Measurements from ENCODE around the gene OR7G2.

DNA sequence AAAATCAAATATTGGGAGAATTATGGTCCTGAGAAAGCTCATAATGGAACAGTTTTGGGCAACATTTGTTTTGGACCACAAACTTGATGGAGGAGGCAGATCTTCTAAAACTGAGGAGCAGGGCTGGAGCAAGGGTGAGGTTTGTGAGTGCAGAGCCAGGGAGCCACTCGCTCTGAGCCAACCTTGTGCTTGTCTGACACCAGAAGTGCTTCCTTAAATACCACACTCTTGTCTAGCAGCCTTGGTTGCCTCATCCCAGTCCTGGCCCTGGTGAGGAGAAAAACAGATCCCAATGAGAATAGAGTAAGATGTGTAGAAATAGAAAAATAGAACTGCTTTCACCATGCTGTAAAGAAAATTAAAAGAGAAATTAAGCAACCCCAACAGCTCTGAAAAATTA is 39.6 kb upstream of the OR7G2 start:
- TF ChIP-seq CTBP1 (IDR thresholded peaks at IDR 0.05; ENCODE audit: borderline replicate concordance) (no peak), HDGF (IDR thresholded peaks at IDR 0.05; ENCODE audit: borderline replicate concordance) (no peak), FOXM1 (IDR thresholded peaks at IDR 0.05; ENCODE audit: borderline replicate concordance) (no peak), LEF1 (IDR thresholded peaks at IDR 0.05; ENCODE audit: borderline replicate concordance) (no peak), BHLHE40 (IDR thresholded peaks at IDR 0.05; ENCODE audit: borderline replicate concordance) (no peak), FOXA1 (IDR thresholded peaks at IDR 0.05) (no peak), SP1 (IDR thresholded peaks at IDR 0.05) (no peak)
